ENCODE results near the gene CEP112.
A peak's percentile ranks its signal among the peaks of the same experiment; 100 is the strongest.

CEP112 gene

GRCh38 chr17:65679165-65679845 lies 512.6 kb downstream of the CEP112 start:
- no peak for DNase-seq (ENCODE audit: low read depth)

GRCh38 chr17:65678546-65678945 lies 513.4 kb downstream of the CEP112 start:
- DNase-seq (ENCODE audit: low read depth), result no peak

- DNase-seq (ENCODE audit: low read depth), result no peak
Measured at GRCh38 chr17:65677932-65678331, 514.0 kb downstream of the CEP112 start.

GRCh38 chr17:65674246-65675045 lies 517.5 kb downstream of the CEP112 start:
- DNase-seq (ENCODE audit: low read depth), result no peak

- no peak for DNase-seq (ENCODE audit: low read depth)
Measured at GRCh38 chr17:65670667-65671371, 521.1 kb downstream of the CEP112 start.

GRCh38 chr17:65668211-65668610 lies 523.7 kb downstream of the CEP112 start:
- DNase-seq (ENCODE audit: low read depth), result no peak

GRCh38 chr17:65667656-65668055 lies 524.3 kb downstream of the CEP112 start:
- DNase-seq (ENCODE audit: low read depth), result no peak

GRCh38 chr17:65666876-65667321 lies 525.0 kb downstream of the CEP112 start:
- DNase-seq (ENCODE audit: low read depth), result no peak

- DNase-seq (ENCODE audit: low read depth), result no peak
Measured at GRCh38 chr17:65665966-65666365, 526.0 kb downstream of the CEP112 start.

- no peak for DNase-seq (ENCODE audit: low read depth)
Measured at GRCh38 chr17:65664696-65665095, 527.2 kb downstream of the CEP112 start.

GRCh38 chr17:65664266-65664665 lies 527.7 kb downstream of the CEP112 start:
- DNase-seq (ENCODE audit: low read depth), result peak; percentile 45

GRCh38 chr17:65662196-65662595 lies 529.7 kb downstream of the CEP112 start:
- no peak for DNase-seq (ENCODE audit: low read depth)

GRCh38 chr17:65660947-65661346 lies 531.0 kb downstream of the CEP112 start:
- peak; percentile 50 for DNase-seq (ENCODE audit: low read depth)

GRCh38 chr17:65660078-65660477 lies 531.9 kb downstream of the CEP112 start:
- DNase-seq (ENCODE audit: low read depth), result no peak

GRCh38 chr17:65659512-65659911 lies 532.4 kb downstream of the CEP112 start:
- no peak for DNase-seq (ENCODE audit: low read depth)

- DNase-seq (ENCODE audit: low read depth), result no peak
Measured at GRCh38 chr17:65657251-65657828, 534.6 kb downstream of the CEP112 start.

GRCh38 chr17:65656390-65657250 lies 535.3 kb downstream of the CEP112 start:
- no peak for DNase-seq (ENCODE audit: low read depth)

GRCh38 chr17:65655706-65656105 lies 536.2 kb downstream of the CEP112 start:
- DNase-seq (ENCODE audit: low read depth), result no peak

- no peak for DNase-seq (ENCODE audit: low read depth)
Measured at GRCh38 chr17:65644545-65644944, 547.4 kb downstream of the CEP112 start.

- peak; percentile 5 for DNase-seq (ENCODE audit: low read depth)
Measured at GRCh38 chr17:65638221-65638975, 553.5 kb downstream of the CEP112 start.

- DNase-seq (ENCODE audit: low read depth), result no peak
Measured at GRCh38 chr17:65637786-65638185, 554.1 kb downstream of the CEP112 start.
